BE2C (cell line): ENCODE results near the gene ORC1.

Experiments
- DNase-seq: peaks from one replicate; pipeline ENCODE4 v3.0.0-alpha.2; 2020
- H3K27me3 ChIP-seq: fragments of 250-450 bp; sonication (Bioruptor Pico); 2 replicates; pipeline ENCODE4 v1.5.1; 2020; ENCODE audit warnings: mild to moderate bottlenecking
- H3K36me3 ChIP-seq: fragments of 250-450 bp; sonication (Bioruptor Pico); 2 replicates; pipeline ENCODE4 v1.5.1; 2020; ENCODE audit warnings: mild to moderate bottlenecking
- H3K4me1 ChIP-seq: fragments of 250-450 bp; sonication (Bioruptor Pico); 2 replicates; pipeline ENCODE4 v1.5.1; 2020
- H3K4me3 ChIP-seq: 2 replicates; pipeline ENCODE4 v1.5.1; 2011; ENCODE audit warnings: low read depth, low read length
- H3K9me3 ChIP-seq: fragments of 250-450 bp; sonication (Bioruptor Pico); 2 replicates; pipeline ENCODE4 v1.5.1; 2020
- CTCF ChIP-seq: IDR thresholded peaks from 2 replicates; pipeline ENCODE4 v1.5.1; 2012; ENCODE audit warnings: mild to moderate bottlenecking, low read depth, low read length

Gene ORC1

GRCh38 chr1:52423055-52423454 is 18.8 kb upstream of the ORC1 start:
- Histone ChIP-seq H3K9me3 (no peaks in the 10 kb centered on the region), H3K36me3 (no peaks in the 10 kb centered on the region; the same call in 1 of the 2 replicates), H3K27me3 (no peaks in the 10 kb centered on the region), H3K4me3 (no peak overlapping the region), H3K4me1 (no peaks in the 10 kb centered on the region; the same call in 1 of the 2 replicates)
- no peak for TF ChIP-seq CTCF
- DNase-seq, result no peak

- Histone ChIP-seq H3K36me3 (no peaks in the 10 kb centered on the region; the same call in 1 of the 2 replicates), H3K4me1 (no peaks in the 10 kb centered on the region)
- no peak for TF ChIP-seq CTCF
Measured at GRCh38 chr1:52420713-52421112, 16.5 kb upstream of the ORC1 start.

GRCh38 chr1:52416811-52417210 is 12.6 kb upstream of the ORC1 start:
- Histone ChIP-seq H3K9me3 (no peaks in the 10 kb centered on the region), H3K27me3 (no peaks in the 10 kb centered on the region), H3K4me3 (no peak overlapping the region), H3K36me3 (peaks cover 13% of the 10 kb centered on the region), H3K4me1 (no peaks in the 10 kb centered on the region)
- DNase-seq, result no peak
- no peak for TF ChIP-seq CTCF

More at GRCh38 chr1:52420713-52421112, 16.5 kb upstream of the ORC1 start:
- H3K9me3 ChIP-seq, result no peaks in the 10 kb centered on the region
- no peak for DNase-seq
- H3K4me3 ChIP-seq, result no peak overlapping the region
- no peaks in the 10 kb centered on the region for H3K27me3 ChIP-seq

- no peak for DNase-seq
- Histone ChIP-seq H3K36me3 (peaks cover 16% of the 10 kb centered on the region), H3K4me1 (no peaks in the 10 kb centered on the region), H3K27me3 (no peaks in the 10 kb centered on the region), H3K4me3 (no peak overlapping the region), H3K9me3 (no peaks in the 10 kb centered on the region)
- no peak for TF ChIP-seq CTCF
Measured at GRCh38 chr1:52414942-52415341, 10.7 kb upstream of the ORC1 start.

GRCh38 chr1:52413410-52413989 is 9.3 kb upstream of the ORC1 start:
- DNase-seq, result no peak
- Histone ChIP-seq H3K9me3 (no peaks in the 10 kb centered on the region), H3K4me1 (no peaks in the 10 kb centered on the region), H3K27me3 (no peaks in the 10 kb centered on the region), H3K36me3 (peaks cover 16% of the 10 kb centered on the region), H3K4me3 (no peak overlapping the region)
- TF ChIP-seq CTCF, result no peak

- Histone ChIP-seq H3K4me1 (no peaks in the 10 kb centered on the region), H3K4me3 (peak overlapping the region; percentile 98), H3K27me3 (no peaks in the 10 kb centered on the region), H3K36me3 (no peaks in the 10 kb centered on the region; the same call in 1 of the 2 replicates), H3K9me3 (no peaks in the 10 kb centered on the region)
- TF ChIP-seq CTCF, result no peak
- no peak for DNase-seq
Measured at GRCh38 chr1:52404975-52405338, 734 bp upstream of the ORC1 start.
